Measurements from ENCODE around the gene ATG13. TPM values are rescaled to one million over a fixed set of nuclear protein-coding genes. Genes with fewer than 3 reads are reported as not detected.

The ATG13 gene
- total and polyA plus RNA-seq, 4 donors, result 36.3 to 49.9 (median 41.2) TPM

DNA sequence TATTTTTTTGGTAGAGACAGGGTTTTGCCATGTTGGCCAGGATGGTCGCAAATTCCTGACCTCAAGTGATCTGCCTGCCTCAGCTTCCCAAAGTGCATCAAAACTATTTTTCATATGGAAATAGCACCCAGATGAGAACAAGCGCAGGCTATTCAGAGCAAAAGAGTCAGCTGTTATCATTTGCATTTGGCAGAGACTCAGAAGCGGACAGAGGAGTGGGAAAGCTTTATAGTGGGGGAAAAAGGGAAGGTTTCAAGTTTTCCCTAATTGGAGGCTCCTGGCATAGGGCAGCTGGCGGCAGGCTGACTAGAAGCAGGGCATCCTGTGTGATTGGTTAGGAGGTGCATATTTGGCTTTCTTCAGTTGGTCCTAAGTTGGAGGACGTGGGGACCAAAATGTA is 20.2 kb downstream of the ATG13 start:
- no peak for DNase-seq (ENCODE audit: low spot score)
- TF ChIP-seq TAF1 (conservative IDR thresholded peaks at IDR 0.05) (no peak), GABPA (IDR thresholded peaks at IDR 0.05 in 1 of 2, conservative IDR thresholded peaks at IDR 0.05 in 1 of 2) (no peak), HNF4G (IDR thresholded peaks at IDR 0.05) (no peak), HNF4A (conservative IDR thresholded peaks at IDR 0.05) (no peak), NR2F2 (IDR thresholded peaks at IDR 0.05) (no peak), FOXA1 (IDR thresholded peaks at IDR 0.05) (no peak), JUND (IDR thresholded peaks at IDR 0.05) (no peak), EGR1 (IDR thresholded peaks at IDR 0.05; ENCODE audit: low read depth in 2 of 2) (no peak), RXRA (IDR thresholded peaks at IDR 0.05) (no peak), SP1 (IDR thresholded peaks at IDR 0.05) (no peak), FOXA2 (IDR thresholded peaks at IDR 0.05) (no peak)
- TF ChIP-seq, protein P1, sequence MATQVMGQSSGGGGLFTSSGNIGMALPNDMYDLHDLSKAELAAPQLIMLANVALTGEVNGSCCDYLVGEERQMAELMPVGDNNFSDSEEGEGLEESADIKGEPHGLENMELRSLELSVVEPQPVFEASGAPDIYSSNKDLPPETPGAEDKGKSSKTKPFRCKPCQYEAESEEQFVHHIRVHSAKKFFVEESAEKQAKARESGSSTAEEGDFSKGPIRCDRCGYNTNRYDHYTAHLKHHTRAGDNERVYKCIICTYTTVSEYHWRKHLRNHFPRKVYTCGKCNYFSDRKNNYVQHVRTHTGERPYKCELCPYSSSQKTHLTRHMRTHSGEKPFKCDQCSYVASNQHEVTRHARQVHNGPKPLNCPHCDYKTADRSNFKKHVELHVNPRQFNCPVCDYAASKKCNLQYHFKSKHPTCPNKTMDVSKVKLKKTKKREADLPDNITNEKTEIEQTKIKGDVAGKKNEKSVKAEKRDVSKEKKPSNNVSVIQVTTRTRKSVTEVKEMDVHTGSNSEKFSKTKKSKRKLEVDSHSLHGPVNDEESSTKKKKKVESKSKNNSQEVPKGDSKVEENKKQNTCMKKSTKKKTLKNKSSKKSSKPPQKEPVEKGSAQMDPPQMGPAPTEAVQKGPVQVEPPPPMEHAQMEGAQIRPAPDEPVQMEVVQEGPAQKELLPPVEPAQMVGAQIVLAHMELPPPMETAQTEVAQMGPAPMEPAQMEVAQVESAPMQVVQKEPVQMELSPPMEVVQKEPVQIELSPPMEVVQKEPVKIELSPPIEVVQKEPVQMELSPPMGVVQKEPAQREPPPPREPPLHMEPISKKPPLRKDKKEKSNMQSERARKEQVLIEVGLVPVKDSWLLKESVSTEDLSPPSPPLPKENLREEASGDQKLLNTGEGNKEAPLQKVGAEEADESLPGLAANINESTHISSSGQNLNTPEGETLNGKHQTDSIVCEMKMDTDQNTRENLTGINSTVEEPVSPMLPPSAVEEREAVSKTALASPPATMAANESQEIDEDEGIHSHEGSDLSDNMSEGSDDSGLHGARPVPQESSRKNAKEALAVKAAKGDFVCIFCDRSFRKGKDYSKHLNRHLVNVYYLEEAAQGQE (IDR thresholded peaks at IDR 0.05), result no peak
- TF ChIP-seq, protein P2, sequence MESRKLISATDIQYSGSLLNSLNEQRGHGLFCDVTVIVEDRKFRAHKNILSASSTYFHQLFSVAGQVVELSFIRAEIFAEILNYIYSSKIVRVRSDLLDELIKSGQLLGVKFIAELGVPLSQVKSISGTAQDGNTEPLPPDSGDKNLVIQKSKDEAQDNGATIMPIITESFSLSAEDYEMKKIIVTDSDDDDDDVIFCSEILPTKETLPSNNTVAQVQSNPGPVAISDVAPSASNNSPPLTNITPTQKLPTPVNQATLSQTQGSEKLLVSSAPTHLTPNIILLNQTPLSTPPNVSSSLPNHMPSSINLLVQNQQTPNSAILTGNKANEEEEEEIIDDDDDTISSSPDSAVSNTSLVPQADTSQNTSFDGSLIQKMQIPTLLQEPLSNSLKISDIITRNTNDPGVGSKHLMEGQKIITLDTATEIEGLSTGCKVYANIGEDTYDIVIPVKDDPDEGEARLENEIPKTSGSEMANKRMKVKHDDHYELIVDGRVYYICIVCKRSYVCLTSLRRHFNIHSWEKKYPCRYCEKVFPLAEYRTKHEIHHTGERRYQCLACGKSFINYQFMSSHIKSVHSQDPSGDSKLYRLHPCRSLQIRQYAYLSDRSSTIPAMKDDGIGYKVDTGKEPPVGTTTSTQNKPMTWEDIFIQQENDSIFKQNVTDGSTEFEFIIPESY (IDR thresholded peaks at IDR 0.05), result no peak
- 96% methylated on average over 5 of the region's 5 CpGs for WGBS
- no peak overlapping the region for H3K4me3 ChIP-seq (ENCODE audit: low read depth in 1 of 3, low read length in 3 of 3)
- no peak overlapping the region for H3K9ac ChIP-seq (ENCODE audit: low read depth in 1 of 2, low read length in 2 of 2)
- H3K36me3 ChIP-seq (ENCODE audit: control insufficient read depth in 4 of 4, insufficient read depth in 3 of 4, low read depth in 1 of 4, low read length in 3 of 4), result peaks cover 0 to 3% (median under 1%) of the 10 kb centered on the region in 4 donors
- no peaks in the 10 kb centered on the region for H3K9me3 ChIP-seq (ENCODE audit: control insufficient read depth in 4 of 4, low read length in 3 of 4)
- H3K4me1 ChIP-seq (ENCODE audit: control insufficient read depth in 4 of 4, insufficient read depth in 4 of 4, low read length in 3 of 4), result peaks cover 7 to 21% (median 19%) of the 10 kb centered on the region in 4 donors
- no peaks in the 10 kb centered on the region for H3K27me3 ChIP-seq (ENCODE audit: control insufficient read depth in 4 of 4, insufficient read depth in 4 of 4, low read length in 3 of 4)
- no peak overlapping the region for H3K27ac ChIP-seq (ENCODE audit: low read depth in 1 of 2, low read length in 2 of 2)

DNA sequence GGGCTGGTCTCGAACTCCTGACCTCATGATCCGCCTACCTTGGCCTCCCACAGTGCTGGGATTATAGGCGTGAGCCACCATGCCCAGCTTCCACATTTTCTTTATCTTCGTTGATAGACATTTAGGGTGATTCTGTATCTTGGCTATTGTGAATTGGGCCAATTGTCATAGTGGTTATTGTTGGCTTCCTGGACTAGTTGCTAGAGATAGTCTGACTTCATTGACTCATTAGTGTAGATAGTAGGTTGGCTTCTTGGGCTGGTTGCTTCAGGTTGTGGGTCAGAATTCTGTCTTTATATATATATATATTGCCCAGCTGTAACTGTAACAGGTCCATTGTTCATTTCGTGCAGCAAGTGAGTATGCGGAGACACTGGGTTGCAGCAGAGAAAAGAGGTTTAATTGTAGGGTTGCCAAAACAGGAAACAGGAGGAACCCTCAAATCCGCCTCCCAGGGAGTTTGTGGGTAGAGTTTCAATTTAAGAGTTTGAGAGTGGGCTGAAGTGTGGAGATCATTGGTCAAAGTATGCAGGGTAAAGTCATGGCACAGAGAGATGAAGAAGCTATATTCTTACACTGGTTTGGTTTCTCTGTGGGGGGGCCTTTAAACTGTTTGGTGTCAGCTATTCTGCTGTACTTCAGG is 22.0 kb downstream of the ATG13 start:
- no peak for DNase-seq (ENCODE audit: low spot score)
- 95% methylated on average over 7 of the region's 7 CpGs for WGBS
- no peaks in the 10 kb centered on the region for H3K27me3 ChIP-seq (ENCODE audit: control insufficient read depth in 4 of 4, insufficient read depth in 4 of 4, low read length in 3 of 4)

More for the DNA sequence above, 22.0 kb downstream of the ATG13 start:
- Histone ChIP-seq H3K4me1 (ENCODE audit: control insufficient read depth in 4 of 4, insufficient read depth in 4 of 4, low read length in 3 of 4) (peaks cover 6 to 17% (median 14%) of the 10 kb centered on the region in 4 donors), H3K9me3 (ENCODE audit: control insufficient read depth in 4 of 4, low read length in 3 of 4) (no peaks in the 10 kb centered on the region), H3K36me3 (ENCODE audit: control insufficient read depth in 4 of 4, insufficient read depth in 3 of 4, low read depth in 1 of 4, low read length in 3 of 4) (peaks cover 0 to 2% (median 1%) of the 10 kb centered on the region in 4 donors), H3K27ac (ENCODE audit: low read depth in 1 of 2, low read length in 2 of 2) (no peak overlapping the region), H3K9ac (ENCODE audit: low read depth in 1 of 2, low read length in 2 of 2) (no peak overlapping the region), H3K4me3 (ENCODE audit: low read depth in 1 of 3, low read length in 3 of 3) (no peak overlapping the region)
- TF ChIP-seq FOXA1 (IDR thresholded peaks at IDR 0.05), result no peak
- TF ChIP-seq GABPA (IDR thresholded peaks at IDR 0.05 in 1 of 2, conservative IDR thresholded peaks at IDR 0.05 in 1 of 2), result no peak
- TF ChIP-seq, protein P3, sequence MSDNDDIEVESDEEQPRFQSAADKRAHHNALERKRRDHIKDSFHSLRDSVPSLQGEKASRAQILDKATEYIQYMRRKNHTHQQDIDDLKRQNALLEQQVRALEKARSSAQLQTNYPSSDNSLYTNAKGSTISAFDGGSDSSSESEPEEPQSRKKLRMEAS (IDR thresholded peaks at IDR 0.05), result no peak
- TF ChIP-seq, protein P1 (IDR thresholded peaks at IDR 0.05), result no peak
- TF ChIP-seq NR2F2 (IDR thresholded peaks at IDR 0.05), result no peak
- TF ChIP-seq RXRA (IDR thresholded peaks at IDR 0.05), result no peak
- no peak for TF ChIP-seq EGR1 (IDR thresholded peaks at IDR 0.05; ENCODE audit: low read depth in 2 of 2)
- TF ChIP-seq, protein P4, sequence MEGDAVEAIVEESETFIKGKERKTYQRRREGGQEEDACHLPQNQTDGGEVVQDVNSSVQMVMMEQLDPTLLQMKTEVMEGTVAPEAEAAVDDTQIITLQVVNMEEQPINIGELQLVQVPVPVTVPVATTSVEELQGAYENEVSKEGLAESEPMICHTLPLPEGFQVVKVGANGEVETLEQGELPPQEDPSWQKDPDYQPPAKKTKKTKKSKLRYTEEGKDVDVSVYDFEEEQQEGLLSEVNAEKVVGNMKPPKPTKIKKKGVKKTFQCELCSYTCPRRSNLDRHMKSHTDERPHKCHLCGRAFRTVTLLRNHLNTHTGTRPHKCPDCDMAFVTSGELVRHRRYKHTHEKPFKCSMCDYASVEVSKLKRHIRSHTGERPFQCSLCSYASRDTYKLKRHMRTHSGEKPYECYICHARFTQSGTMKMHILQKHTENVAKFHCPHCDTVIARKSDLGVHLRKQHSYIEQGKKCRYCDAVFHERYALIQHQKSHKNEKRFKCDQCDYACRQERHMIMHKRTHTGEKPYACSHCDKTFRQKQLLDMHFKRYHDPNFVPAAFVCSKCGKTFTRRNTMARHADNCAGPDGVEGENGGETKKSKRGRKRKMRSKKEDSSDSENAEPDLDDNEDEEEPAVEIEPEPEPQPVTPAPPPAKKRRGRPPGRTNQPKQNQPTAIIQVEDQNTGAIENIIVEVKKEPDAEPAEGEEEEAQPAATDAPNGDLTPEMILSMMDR (IDR thresholded peaks at IDR 0.05; ENCODE audit: low read depth, low read length, missing input control), result no peak
- TF ChIP-seq HNF4G (IDR thresholded peaks at IDR 0.05), result no peak
- TF ChIP-seq, protein P5, sequence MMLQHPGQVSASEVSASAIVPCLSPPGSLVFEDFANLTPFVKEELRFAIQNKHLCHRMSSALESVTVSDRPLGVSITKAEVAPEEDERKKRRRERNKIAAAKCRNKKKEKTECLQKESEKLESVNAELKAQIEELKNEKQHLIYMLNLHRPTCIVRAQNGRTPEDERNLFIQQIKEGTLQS (IDR thresholded peaks at IDR 0.05), result no peak

All from liver (tissue), 9 donors.